OCI-LY1 (cell line): ENCODE results near the gene EIF2AK2.

Experiments used
- H2AFZ ChIP-seq: fragments of 200-600 bp; sonication (generic), shearing (Covaris generic); 2 replicates; pipeline ENCODE4 v1.6.0; 2014; ENCODE audit warnings: antibody characterized with exemption, mild to moderate bottlenecking, low read length
- H3F3A ChIP-seq: fragments of 200-600 bp; sonication (generic), shearing (Covaris generic); 2 replicates; pipeline ENCODE4 v1.6.0; 2014; ENCODE audit warnings: mild to moderate bottlenecking, antibody characterized with exemption, low read length, moderate library complexity; ENCODE audit not compliant: insufficient read depth
- H3K27ac ChIP-seq: fragments of 200-600 bp; sonication (generic); 2 replicates; pipeline ENCODE4 v1.5.1; 2014; ENCODE audit warnings: low read length, mixed run types, mild to moderate bottlenecking, low read depth; ENCODE audit not compliant: poor library complexity, severe bottlenecking
- H3K27me3 ChIP-seq: fragments of 200-600 bp; sonication (generic); 2 replicates; pipeline ENCODE4 v1.6.0; 2014; ENCODE audit warnings: antibody characterized with exemption, mild to moderate bottlenecking, low read length, moderate library complexity; ENCODE audit not compliant: insufficient read depth
- H3K36me3 ChIP-seq: fragments of 200-600 bp; sonication (generic); 2 replicates; pipeline ENCODE4 v1.6.1; 2014; ENCODE audit warnings: mild to moderate bottlenecking, antibody characterized with exemption, low read length, moderate library complexity, mixed read lengths; ENCODE audit not compliant: insufficient read depth
- H3K4me1 ChIP-seq: fragments of 200-600 bp; sonication (generic); 2 replicates; pipeline ENCODE4 v1.5.1; 2014; ENCODE audit warnings: mild to moderate bottlenecking, low read length, moderate library complexity; ENCODE audit not compliant: insufficient read depth, severe bottlenecking
- H3K4me2 ChIP-seq: fragments of 200-600 bp; sonication (generic), shearing (Covaris generic); 2 replicates; pipeline ENCODE4 v1.6.1; 2014; ENCODE audit warnings: low read length
- H3K4me3 ChIP-seq: fragments of 200-600 bp; sonication (generic); 2 replicates; pipeline ENCODE4 v1.5.1; 2014; ENCODE audit warnings: low read length, low read depth, mild to moderate bottlenecking, mixed read lengths; ENCODE audit not compliant: poor library complexity, severe bottlenecking
- H3K79me2 ChIP-seq: fragments of 200-600 bp; shearing (Covaris generic); 2 replicates; pipeline ENCODE4 v1.6.1; 2016; ENCODE audit warnings: mixed run types, low read length, mixed read lengths; ENCODE audit not compliant: insufficient read depth
- H3K9ac ChIP-seq: fragments of 200-600 bp; sonication (generic), shearing (Covaris generic); 2 replicates; pipeline ENCODE4 v1.6.1; 2014; ENCODE audit warnings: mild to moderate bottlenecking, low read length, mixed read lengths
- H3K9me2 ChIP-seq: fragments of 200-600 bp; sonication (generic), shearing (Covaris generic); 2 replicates; pipeline ENCODE4 v1.6.1; 2014; ENCODE audit warnings: low read depth, mild to moderate bottlenecking, low read length, mixed read lengths
- H3K9me3 ChIP-seq: fragments of 200-600 bp; shearing (Covaris generic); 2 replicates; pipeline ENCODE4 v1.6.1; 2014; ENCODE audit warnings: low read length, mixed read lengths
- H4K20me1 ChIP-seq: fragments of 200-600 bp; sonication (generic), shearing (Covaris generic); 2 replicates; pipeline ENCODE4 v1.6.0; 2016; ENCODE audit warnings: mild to moderate bottlenecking, low read length; ENCODE audit not compliant: insufficient read depth
- CTCF ChIP-seq: fragments of 200-600 bp; sonication (generic), shearing (Covaris generic); IDR thresholded peaks from 2 replicates; pipeline ENCODE4 v1.5.1; 2017; ENCODE audit warnings: mild to moderate bottlenecking, antibody characterized with exemption, low read length, moderate library complexity, mixed read lengths
- EZH2 ChIP-seq: fragments of 200-600 bp; sonication (generic), shearing (Covaris generic); IDR thresholded peaks from 2 replicates; pipeline ENCODE4 v1.8.0; 2017; ENCODE audit warnings: borderline replicate concordance, mixed run types, mild to moderate bottlenecking, antibody characterized with exemption, low read length, moderate library complexity, mixed read lengths

EIF2AK2 gene

DNA sequence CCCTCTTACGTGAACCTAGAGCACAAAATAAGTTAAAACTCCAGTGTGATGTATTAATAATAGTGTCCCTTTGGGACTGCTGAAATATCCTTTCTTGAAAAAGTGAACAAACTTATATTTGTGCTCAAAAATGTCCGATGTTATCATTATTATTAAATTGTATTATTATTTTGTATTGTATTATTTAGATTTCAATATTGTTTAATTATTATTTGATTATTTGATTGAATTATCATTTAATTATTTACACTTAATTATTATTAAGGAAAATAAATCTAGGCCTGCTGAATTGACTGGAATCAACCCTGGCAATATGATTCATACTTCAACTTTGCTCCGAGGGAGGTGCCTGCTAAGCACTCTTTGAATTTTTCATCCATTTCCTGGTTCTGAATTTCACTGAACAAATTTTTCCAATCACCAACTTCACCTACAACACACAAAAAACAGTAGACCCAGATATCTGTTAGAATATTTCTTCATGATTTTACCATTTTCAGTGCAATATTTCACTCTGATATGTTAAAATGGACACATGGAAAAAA is 10.9 kb upstream of the EIF2AK2 start:
- no peaks in the 10 kb centered on the region for H3K79me2 ChIP-seq
- no peaks in the 10 kb centered on the region for H3K9me2 ChIP-seq
- H3K4me1 ChIP-seq, result no peaks in the 10 kb centered on the region
- peaks cover 13% of the 10 kb centered on the region for H3K9me3 ChIP-seq
- H3K4me3 ChIP-seq, result no peak overlapping the region
- no peak overlapping the region for H3K27ac ChIP-seq
- H4K20me1 ChIP-seq, result no peaks in the 10 kb centered on the region
- TF ChIP-seq CTCF, result no peak
- TF ChIP-seq EZH2, result no peak
- H3K9ac ChIP-seq, result no peak overlapping the region
- H3F3A ChIP-seq, result no peaks in the 10 kb centered on the region
- H3K4me2 ChIP-seq, result peak overlapping the region; percentile 36; the same call in 1 of the 2 replicates
- H3K36me3 ChIP-seq, result no peaks in the 10 kb centered on the region
- no peak overlapping the region for H2AFZ ChIP-seq
- no peaks in the 10 kb centered on the region for H3K27me3 ChIP-seq

DNA sequence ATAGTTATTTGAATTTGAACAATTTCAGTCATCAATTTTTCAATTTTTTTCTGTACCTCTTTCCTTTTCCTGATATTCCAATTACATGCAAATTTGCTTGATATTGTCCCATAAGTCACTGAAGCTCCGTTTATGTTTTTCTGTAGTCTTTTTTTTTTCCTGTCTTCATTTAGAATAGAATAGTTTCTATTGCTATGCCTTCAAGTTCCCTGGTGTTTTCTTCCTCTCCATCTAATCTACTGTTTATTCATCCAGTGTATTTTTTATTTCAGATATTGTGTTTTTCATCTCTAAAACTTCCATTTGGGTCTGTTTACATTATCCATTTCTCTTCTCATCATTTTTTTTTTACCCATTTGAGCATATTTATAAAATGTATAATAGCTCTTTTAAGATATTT is 8.0 kb upstream of the EIF2AK2 start:
- no peak overlapping the region for H2AFZ ChIP-seq
- no peak overlapping the region for H3K4me2 ChIP-seq
- H3F3A ChIP-seq, result no peaks in the 10 kb centered on the region
- TF ChIP-seq EZH2, result no peak
- TF ChIP-seq CTCF, result no peak
- H4K20me1 ChIP-seq, result no peaks in the 10 kb centered on the region
- no peak overlapping the region for H3K4me3 ChIP-seq
- H3K27me3 ChIP-seq, result no peaks in the 10 kb centered on the region
- H3K9me3 ChIP-seq, result peaks cover 13% of the 10 kb centered on the region
- no peaks in the 10 kb centered on the region for H3K4me1 ChIP-seq
- no peak overlapping the region for H3K9ac ChIP-seq
- H3K79me2 ChIP-seq, result no peaks in the 10 kb centered on the region
- H3K9me2 ChIP-seq, result no peaks in the 10 kb centered on the region
- no peaks in the 10 kb centered on the region for H3K36me3 ChIP-seq
- H3K27ac ChIP-seq, result no peak overlapping the region

DNA sequence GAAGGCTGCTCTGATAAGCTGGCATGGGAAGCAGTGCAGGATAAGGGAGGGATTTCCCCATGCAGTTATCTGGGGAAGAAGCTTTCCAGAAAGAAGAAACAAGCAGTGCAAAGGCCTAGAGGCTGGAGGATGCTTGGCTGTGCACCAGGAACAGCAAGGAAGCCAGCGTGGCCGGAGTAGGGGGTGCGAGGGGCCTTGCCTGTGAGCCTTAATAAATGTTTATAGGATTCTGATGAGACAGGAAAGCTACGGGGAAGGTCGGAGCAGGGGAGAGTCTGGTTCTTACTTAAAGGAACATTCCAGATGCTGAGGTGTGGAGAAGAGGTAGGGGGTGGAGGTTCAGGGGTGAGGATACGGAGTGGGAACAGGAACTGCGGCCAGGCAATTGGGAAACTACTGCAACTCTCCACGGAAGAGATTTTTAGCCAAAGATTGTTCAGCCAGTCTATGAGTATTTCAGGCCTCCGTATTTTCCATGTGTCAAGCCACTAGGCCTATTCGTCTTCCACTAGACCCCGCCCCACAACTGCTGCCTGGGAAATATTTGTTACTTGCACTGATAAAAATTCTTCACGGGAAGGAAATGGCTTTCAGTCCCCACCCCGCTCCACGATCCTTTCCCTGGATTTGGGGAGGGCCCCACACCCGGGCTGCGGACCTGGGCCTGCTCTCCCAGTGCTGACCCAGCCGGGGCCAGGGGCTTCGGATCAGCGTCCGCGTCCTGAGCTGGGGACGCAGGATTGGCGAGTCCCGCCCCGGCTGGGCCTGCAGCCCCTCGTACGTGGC is 516 bp downstream of the EIF2AK2 start:
- peak overlapping the region; percentile 91 for H3K9ac ChIP-seq
- H4K20me1 ChIP-seq, result no peaks in the 10 kb centered on the region
- peak overlapping the region; percentile 71; the same call in 1 of the 2 replicates for H2AFZ ChIP-seq
- TF ChIP-seq CTCF (no peak), EZH2 (no peak)
- H3K27ac ChIP-seq, result peak overlapping the region; percentile 48
- peaks cover 12% of the 10 kb centered on the region for H3K36me3 ChIP-seq
- H3K4me2 ChIP-seq, result peak overlapping the region; percentile 83
- no peaks in the 10 kb centered on the region for H3K9me3 ChIP-seq
- H3F3A ChIP-seq, result no peaks in the 10 kb centered on the region
- peaks cover 27% of the 10 kb centered on the region for H3K4me1 ChIP-seq
- no peaks in the 10 kb centered on the region for H3K9me2 ChIP-seq
- peaks cover 24% of the 10 kb centered on the region for H3K79me2 ChIP-seq
- peak overlapping the region; percentile 88 for H3K4me3 ChIP-seq
- no peaks in the 10 kb centered on the region for H3K27me3 ChIP-seq
